ENCODE measurements around the gene ATCAY. TPM values are rescaled to one million over a fixed set of nuclear protein-coding genes. Genes with fewer than 3 reads are reported as not detected.

ATCAY gene
- total RNA-seq, 1 donor from 2014 or later: not detected

DNA sequence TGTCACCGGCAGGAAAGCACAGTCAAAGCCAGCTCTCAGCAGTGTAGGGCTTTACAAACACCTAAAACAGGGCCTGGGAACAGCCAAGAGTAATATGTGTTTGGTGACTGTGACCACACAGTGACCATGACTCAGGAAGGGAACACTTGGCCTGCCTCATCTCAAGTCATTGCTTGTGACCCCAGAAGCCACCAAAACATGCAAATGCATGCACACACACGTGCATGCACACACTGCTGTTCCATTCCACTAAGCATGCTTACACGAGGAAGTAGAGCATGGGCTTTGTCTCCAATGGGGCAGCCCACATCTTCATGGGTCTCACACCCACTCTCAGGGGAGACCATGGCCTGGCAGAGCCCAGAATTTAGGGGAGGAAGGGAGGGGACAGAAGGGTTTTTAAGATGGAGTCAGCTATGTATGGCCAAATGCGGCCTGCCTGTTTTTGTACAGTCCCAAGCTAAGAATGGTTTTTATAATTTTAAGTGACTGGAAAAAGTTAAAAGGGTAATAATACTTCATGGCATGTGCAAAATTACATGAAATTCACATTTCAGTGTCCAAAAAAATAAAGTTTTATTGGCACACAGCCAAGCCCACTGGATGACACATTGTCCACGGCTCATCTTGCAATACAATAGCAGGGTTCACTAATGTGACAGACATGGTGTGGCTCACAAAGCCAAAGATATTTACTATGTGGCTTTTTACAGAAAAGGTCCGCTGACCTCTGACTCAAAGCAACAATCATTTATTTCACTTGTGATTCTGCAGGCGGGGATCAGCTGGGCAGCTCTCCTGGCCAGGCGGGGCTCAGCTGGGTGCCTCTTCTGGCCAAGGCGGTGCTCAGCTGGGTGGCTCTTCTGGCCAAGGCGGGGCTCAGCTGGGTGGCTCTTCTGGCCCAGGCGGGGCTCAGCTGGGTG is 29.0 kb upstream of the ATCAY start:
- no peak for ATAC-seq
- Histone ChIP-seq H3K36me3 (no peaks in the 10 kb centered on the region), H3K4me1 (no peaks in the 10 kb centered on the region), H3K9me3 (peaks cover 12% of the 10 kb centered on the region), H3K4me3 (no peak overlapping the region), H3K27me3 (no peaks in the 10 kb centered on the region), H3K27ac (no peak overlapping the region)
- no peak for DNase-seq
- TF ChIP-seq, protein P1, sequence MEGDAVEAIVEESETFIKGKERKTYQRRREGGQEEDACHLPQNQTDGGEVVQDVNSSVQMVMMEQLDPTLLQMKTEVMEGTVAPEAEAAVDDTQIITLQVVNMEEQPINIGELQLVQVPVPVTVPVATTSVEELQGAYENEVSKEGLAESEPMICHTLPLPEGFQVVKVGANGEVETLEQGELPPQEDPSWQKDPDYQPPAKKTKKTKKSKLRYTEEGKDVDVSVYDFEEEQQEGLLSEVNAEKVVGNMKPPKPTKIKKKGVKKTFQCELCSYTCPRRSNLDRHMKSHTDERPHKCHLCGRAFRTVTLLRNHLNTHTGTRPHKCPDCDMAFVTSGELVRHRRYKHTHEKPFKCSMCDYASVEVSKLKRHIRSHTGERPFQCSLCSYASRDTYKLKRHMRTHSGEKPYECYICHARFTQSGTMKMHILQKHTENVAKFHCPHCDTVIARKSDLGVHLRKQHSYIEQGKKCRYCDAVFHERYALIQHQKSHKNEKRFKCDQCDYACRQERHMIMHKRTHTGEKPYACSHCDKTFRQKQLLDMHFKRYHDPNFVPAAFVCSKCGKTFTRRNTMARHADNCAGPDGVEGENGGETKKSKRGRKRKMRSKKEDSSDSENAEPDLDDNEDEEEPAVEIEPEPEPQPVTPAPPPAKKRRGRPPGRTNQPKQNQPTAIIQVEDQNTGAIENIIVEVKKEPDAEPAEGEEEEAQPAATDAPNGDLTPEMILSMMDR (IDR thresholded peaks at IDR 0.05): no peak
- intact Hi-C loops (cut with DNase I): no loop called here

DNA sequence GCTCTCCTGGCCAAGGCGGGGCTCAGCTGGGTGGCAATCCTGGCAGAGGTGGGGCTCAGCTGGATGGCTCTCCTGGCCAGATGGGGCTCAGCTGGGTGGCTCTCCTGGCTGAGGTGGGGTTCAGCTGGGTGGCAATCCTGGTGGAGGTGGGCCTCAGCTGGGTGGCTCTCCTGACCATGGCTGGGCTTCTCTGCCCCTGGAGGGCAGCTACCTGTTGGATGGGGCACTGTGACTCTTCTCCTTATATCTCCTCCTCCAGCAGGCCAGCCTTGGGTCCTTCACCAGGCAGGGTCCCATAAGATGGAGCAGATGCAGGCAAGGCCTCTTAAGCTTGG is 28.3 kb upstream of the ATCAY start:
- Histone ChIP-seq H3K4me1 (no peaks in the 10 kb centered on the region), H3K9me3 (peaks cover 12% of the 10 kb centered on the region), H3K36me3 (no peaks in the 10 kb centered on the region), H3K4me3 (no peak overlapping the region), H3K27me3 (no peaks in the 10 kb centered on the region), H3K27ac (no peak overlapping the region)
- no peak for DNase-seq
- TF ChIP-seq, protein P1 (IDR thresholded peaks at IDR 0.05): no peak
- intact Hi-C loops (cut with DNase I): no loop called here
- no peak for ATAC-seq

DNA sequence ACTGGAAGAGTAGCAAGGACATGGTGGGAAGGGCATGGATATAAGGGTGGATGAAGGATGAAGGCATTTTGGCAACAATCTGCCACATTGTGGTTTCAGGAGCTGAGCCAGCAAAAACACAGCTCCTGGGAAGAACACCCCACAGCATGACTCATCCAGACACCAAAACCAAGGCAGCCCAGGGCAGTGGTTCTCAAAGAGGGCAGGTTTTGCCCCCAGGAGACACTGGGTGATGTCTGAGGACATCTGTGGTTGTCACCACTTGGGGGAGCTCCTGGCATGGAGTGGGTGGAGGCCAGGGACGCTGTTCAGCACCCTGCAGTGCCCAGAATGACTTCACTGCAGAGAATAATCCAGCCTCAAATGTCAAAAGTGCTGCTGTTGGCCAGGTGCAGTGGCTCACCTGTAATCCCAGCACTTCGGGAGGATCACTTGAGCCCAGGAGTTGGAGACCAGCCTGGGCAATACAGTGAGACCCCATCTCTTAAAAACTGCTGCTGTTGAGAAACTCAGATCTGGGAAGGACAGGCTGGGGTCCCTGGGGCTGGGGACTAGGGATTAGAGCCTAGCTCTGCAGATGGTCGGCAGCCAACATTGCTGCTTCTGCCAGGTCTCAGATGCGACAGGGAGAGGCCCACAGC is 27.8 kb upstream of the ATCAY start:
- Histone ChIP-seq H3K4me1 (no peaks in the 10 kb centered on the region), H3K27me3 (no peaks in the 10 kb centered on the region), H3K9me3 (peaks cover 12% of the 10 kb centered on the region), H3K27ac (no peak overlapping the region), H3K4me3 (no peak overlapping the region), H3K36me3 (no peaks in the 10 kb centered on the region)
- DNase-seq: no peak
- no peak for ATAC-seq
- TF ChIP-seq, protein P1 (IDR thresholded peaks at IDR 0.05): peak; percentile 19
- intact Hi-C loops (cut with DNase I): no loop called here

DNA sequence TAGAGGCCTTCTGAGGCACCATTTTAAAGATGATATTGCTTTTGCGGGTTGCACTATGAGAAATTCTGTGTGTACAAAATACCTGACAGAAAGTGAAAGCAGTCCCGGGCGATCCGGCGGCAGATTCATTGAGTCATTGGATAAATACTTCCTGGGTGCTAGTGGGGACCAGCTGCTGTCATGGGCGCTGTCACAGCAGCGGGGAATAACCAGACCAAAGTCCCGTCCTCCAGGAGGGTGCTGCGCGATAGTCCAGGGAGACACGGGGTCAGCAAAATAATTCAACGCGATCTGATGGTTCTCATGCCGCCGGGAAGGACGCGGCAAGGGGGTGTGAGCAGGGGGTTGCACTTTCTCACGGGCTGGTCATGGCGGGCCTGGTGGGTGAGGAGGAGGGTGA is 25.2 kb upstream of the ATCAY start:
- Histone ChIP-seq H3K9me3 (peaks cover 12% of the 10 kb centered on the region), H3K4me3 (no peak overlapping the region), H3K4me1 (no peaks in the 10 kb centered on the region), H3K27me3 (no peaks in the 10 kb centered on the region), H3K36me3 (no peaks in the 10 kb centered on the region), H3K27ac (no peak overlapping the region)
- intact Hi-C loops (cut with DNase I): no loop called here
- TF ChIP-seq, protein P1 (IDR thresholded peaks at IDR 0.05): no peak
- no peak for DNase-seq
- no peak for ATAC-seq

DNA sequence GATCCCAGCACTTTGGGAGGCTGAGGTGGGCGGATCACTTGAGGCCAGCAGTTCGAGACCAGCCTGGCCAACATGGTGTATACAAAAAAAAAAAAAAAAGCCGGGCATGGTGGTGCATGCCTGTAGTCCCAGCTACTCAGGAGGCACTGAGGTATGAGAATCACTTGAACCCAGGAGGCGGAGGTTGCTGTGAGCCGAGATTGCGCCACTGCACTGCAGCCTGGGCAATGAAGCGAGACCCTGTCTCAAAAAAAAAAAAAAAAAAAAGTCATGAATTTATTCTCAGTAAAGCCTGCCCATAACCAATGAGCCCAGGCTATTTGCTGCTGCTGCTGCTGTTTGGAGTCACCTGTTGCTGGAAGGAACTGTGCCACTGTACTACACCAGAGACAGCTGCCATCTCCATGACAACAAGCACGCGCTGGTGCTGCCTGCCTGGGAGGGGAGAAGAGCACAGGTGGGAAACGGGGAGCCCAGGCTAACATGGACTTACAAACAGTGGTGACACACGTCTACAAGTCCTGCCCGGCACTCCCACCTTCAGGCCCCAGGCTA is 23.0 kb upstream of the ATCAY start:
- Histone ChIP-seq H3K9me3 (no peaks in the 10 kb centered on the region), H3K4me1 (no peaks in the 10 kb centered on the region), H3K36me3 (no peaks in the 10 kb centered on the region), H3K4me3 (no peak overlapping the region), H3K27ac (no peak overlapping the region), H3K27me3 (no peaks in the 10 kb centered on the region)
- intact Hi-C loops (cut with DNase I): no loop called here
- DNase-seq (no peak), ATAC-seq (no peak)
- TF ChIP-seq, protein P1 (IDR thresholded peaks at IDR 0.05): no peak

Measured in upper lobe of right lung (tissue), 1 donor.